Tibial nerve (tissue), 4 donors: ENCODE data around the gene PRLH. TPM values are rescaled to one million over a fixed set of nuclear protein-coding genes. Genes with fewer than 3 reads are reported as not detected.

ENCODE experiments used
- DNase-seq, 2 donors: peaks; one replicate each; pipeline ENCODE4 v3.0.0-alpha.2; 2019; ENCODE audit warnings: low spot score in 2 of 2
- H3K27ac ChIP-seq, 4 donors: fragments of 200-600 bp; sonication (generic) in 3 of 4; one replicate each; pipeline ENCODE4 v1.5.1; 2017 to 2019; ENCODE audit warnings: mild to moderate bottlenecking in 1 of 4
- H3K27me3 ChIP-seq, 2 donors: fragments of 200-600 bp; sonication (generic) in 1 of 2; one replicate each; pipeline versions ENCODE4 v1.5.1 to v1.6.0; 2017 to 2019
- H3K36me3 ChIP-seq, 3 donors: fragments of 200-600 bp; sonication (generic); one replicate each; pipeline ENCODE4 v1.5.1; 2018 to 2019
- H3K4me1 ChIP-seq, 4 donors: fragments of 200-600 bp; sonication (generic) in 3 of 4; one replicate each; pipeline ENCODE4 v1.5.1; 2017 to 2019
- H3K4me3 ChIP-seq, 4 donors: fragments of 200-600 bp; sonication (generic) in 3 of 4; one replicate each; pipeline ENCODE4 v1.5.1; 2017 to 2019; ENCODE audit warnings: mild to moderate bottlenecking in 1 of 4, moderate library complexity in 1 of 4
- H3K9me3 ChIP-seq, 4 donors: fragments of 200-600 bp; sonication (generic) in 3 of 4; one replicate each; pipeline ENCODE4 v1.5.1; 2017 to 2019
- CTCF ChIP-seq, 5 experiments: fragments of 200-600 bp in 3 of 5; fragments of 450-650 bp in 2 of 5; sonication (generic) in 3 of 5; IDR thresholded peaks; one replicate each; pipeline ENCODE4 v1.5.1; 2016 to 2019; ENCODE audit warnings: antibody characterized with exemption in 5 of 5, mild to moderate bottlenecking in 3 of 5, moderate library complexity in 2 of 5
- EP300 ChIP-seq, 2 donors: sonication (generic); formaldehyde crosslinking; IDR thresholded peaks; one replicate each; pipeline ENCODE4 v1.6.1; 2017; ENCODE audit warnings: antibody characterized with exemption in 2 of 2, mild to moderate bottlenecking in 1 of 2
- POLR2A ChIP-seq, 2 donors: fragments of 450-650 bp; IDR thresholded peaks; one replicate each; pipeline ENCODE4 v1.6.1; 2017; ENCODE audit warnings: antibody characterized with exemption in 2 of 2, mild to moderate bottlenecking in 2 of 2, moderate library complexity in 2 of 2
- WGBS, 2 donors: methylation state at CpG; one replicate each; pipeline ENCODE4 v1.1.5; 2018; 5-methylcytosine and 5-hydroxymethylcytosine counted together
- total RNA-seq, 4 donors: library from RNA; depleted of rRNA; stranded (reverse); fragments of >200 nt; gene quantifications; one replicate each; pipeline ENCODE4 v1.1.0, GENCODE V29; 2016

PRLH gene
- total RNA-seq, 4 donors from 2014 or later, result not detected

- Histone ChIP-seq H3K4me1 (peaks cover 0 to 8% (median 0%) of the 10 kb centered on the region in 4 donors), H3K27ac (no peak overlapping the region), H3K9me3 (no peaks in the 10 kb centered on the region), H3K36me3 (no peaks in the 10 kb centered on the region), H3K4me3 (no peak overlapping the region), H3K27me3 (peaks cover 0 to 19% of the 10 kb centered on the region in 2 donors)
- WGBS, 2 donors, result 23 to 25% methylated on average over 13 to 14 of the region's 14 CpGs
- TF ChIP-seq CTCF (IDR thresholded peaks at IDR 0.05), result no peak
- TF ChIP-seq EP300 (IDR thresholded peaks at IDR 0.05), result no peak
- no peak for TF ChIP-seq POLR2A (IDR thresholded peaks at IDR 0.05)
- DNase-seq, result no peak
Measured at GRCh38 chr2:237563816-237564215, 2.6 kb upstream of the PRLH start.

- H3K27me3 ChIP-seq, result peaks cover 0 to 19% of the 10 kb centered on the region in 2 donors
- H3K9me3 ChIP-seq, result no peaks in the 10 kb centered on the region
- H3K4me3 ChIP-seq, result no peak overlapping the region
- WGBS, 2 donors, result 74 to 88% methylated on average over 6 to 14 of the region's 14 CpGs
- no peak overlapping the region for H3K27ac ChIP-seq
- TF ChIP-seq EP300 (IDR thresholded peaks at IDR 0.05), result no peak
- no peaks in the 10 kb centered on the region for H3K4me1 ChIP-seq
- DNase-seq, result no peak
- H3K36me3 ChIP-seq, result no peaks in the 10 kb centered on the region
Measured at GRCh38 chr2:237564526-237565131, 1.7 kb upstream of the PRLH start.

GRCh38 chr2:237565974-237566373 is 400 bp upstream of the PRLH start:
- H3K36me3 ChIP-seq, result no peaks in the 10 kb centered on the region
- TF ChIP-seq EP300 (IDR thresholded peaks at IDR 0.05) (no peak), POLR2A (IDR thresholded peaks at IDR 0.05) (no peak), CTCF (IDR thresholded peaks at IDR 0.05) (no peak)
- no peak overlapping the region for H3K4me3 ChIP-seq
- H3K9me3 ChIP-seq, result no peaks in the 10 kb centered on the region
- peaks cover 0 to 19% of the 10 kb centered on the region in 2 donors for H3K27me3 ChIP-seq
- no peaks in the 10 kb centered on the region for H3K4me1 ChIP-seq
- DNase-seq, result no peak
- WGBS, 2 donors, result 91 to 100% methylated on average over 1 of the region's 1 CpG
- no peak overlapping the region for H3K27ac ChIP-seq

- Histone ChIP-seq H3K4me1 (peaks cover 0 to 9% (median 0%) of the 10 kb centered on the region in 4 donors), H3K27ac (no peak overlapping the region), H3K4me3 (no peak overlapping the region), H3K36me3 (no peaks in the 10 kb centered on the region), H3K27me3 (peaks cover 0 to 19% of the 10 kb centered on the region in 2 donors), H3K9me3 (no peaks in the 10 kb centered on the region)
- no peak for TF ChIP-seq POLR2A (IDR thresholded peaks at IDR 0.05)
- TF ChIP-seq CTCF (IDR thresholded peaks at IDR 0.05), result no peak
- no peak for TF ChIP-seq EP300 (IDR thresholded peaks at IDR 0.05)
- WGBS, 2 donors, result 83 to 84% methylated on average over 16 of the region's 16 CpGs
- no peak for DNase-seq
Measured at GRCh38 chr2:237567276-237568029, 1.1 kb downstream of the PRLH start.

- H3K4me3 ChIP-seq, result no peak overlapping the region
- no peak for DNase-seq
- H3K36me3 ChIP-seq, result no peaks in the 10 kb centered on the region
- peaks cover 0 to 18% of the 10 kb centered on the region in 2 donors for H3K27me3 ChIP-seq
- 71 to 85% methylated on average over 8 to 9 of the region's 9 CpGs for WGBS, 2 donors
- TF ChIP-seq POLR2A (IDR thresholded peaks at IDR 0.05), result no peak
- no peak for TF ChIP-seq EP300 (IDR thresholded peaks at IDR 0.05)
- TF ChIP-seq CTCF (IDR thresholded peaks at IDR 0.05), result no peak
- H3K4me1 ChIP-seq, result peaks cover 0 to 11% (median 0%) of the 10 kb centered on the region in 4 donors
- no peaks in the 10 kb centered on the region for H3K9me3 ChIP-seq
- no peak overlapping the region for H3K27ac ChIP-seq
Measured at GRCh38 chr2:237568121-237568660, 1.8 kb downstream of the PRLH start.
